Upper lobe of left lung (tissue), 4 donors: ENCODE data around the gene C20orf204.

Source experiments
- EP300 ChIP-seq, 4 donors: sonication (generic); formaldehyde crosslinking; IDR thresholded peaks; one replicate each; pipeline ENCODE4 v1.5.1; 2017; ENCODE audit warnings: antibody characterized with exemption in 4 of 4, control low read depth in 2 of 4
- POLR2A ChIP-seq, 4 donors: fragments of 450-650 bp; IDR thresholded peaks; one replicate each; pipeline ENCODE4 v1.5.1; 2016 to 2017; ENCODE audit warnings: antibody characterized with exemption in 4 of 4, mild to moderate bottlenecking in 2 of 4
- POLR2AphosphoS5 ChIP-seq, 2 donors: sonication (generic); formaldehyde crosslinking; IDR thresholded peaks; one replicate each; pipeline ENCODE4 v1.5.1; 2017; ENCODE audit warnings: antibody characterized with exemption in 2 of 2
- TF ChIP-seq, protein P1 (sequence below), 6 experiments: fragments of 450-650 bp in 4 of 6; fragments of 200-600 bp in 2 of 6; sonication (generic) in 2 of 6; IDR thresholded peaks; one replicate each; pipeline ENCODE4 v1.5.1; 2016 to 2019; ENCODE audit warnings: antibody characterized with exemption in 6 of 6

DNA sequence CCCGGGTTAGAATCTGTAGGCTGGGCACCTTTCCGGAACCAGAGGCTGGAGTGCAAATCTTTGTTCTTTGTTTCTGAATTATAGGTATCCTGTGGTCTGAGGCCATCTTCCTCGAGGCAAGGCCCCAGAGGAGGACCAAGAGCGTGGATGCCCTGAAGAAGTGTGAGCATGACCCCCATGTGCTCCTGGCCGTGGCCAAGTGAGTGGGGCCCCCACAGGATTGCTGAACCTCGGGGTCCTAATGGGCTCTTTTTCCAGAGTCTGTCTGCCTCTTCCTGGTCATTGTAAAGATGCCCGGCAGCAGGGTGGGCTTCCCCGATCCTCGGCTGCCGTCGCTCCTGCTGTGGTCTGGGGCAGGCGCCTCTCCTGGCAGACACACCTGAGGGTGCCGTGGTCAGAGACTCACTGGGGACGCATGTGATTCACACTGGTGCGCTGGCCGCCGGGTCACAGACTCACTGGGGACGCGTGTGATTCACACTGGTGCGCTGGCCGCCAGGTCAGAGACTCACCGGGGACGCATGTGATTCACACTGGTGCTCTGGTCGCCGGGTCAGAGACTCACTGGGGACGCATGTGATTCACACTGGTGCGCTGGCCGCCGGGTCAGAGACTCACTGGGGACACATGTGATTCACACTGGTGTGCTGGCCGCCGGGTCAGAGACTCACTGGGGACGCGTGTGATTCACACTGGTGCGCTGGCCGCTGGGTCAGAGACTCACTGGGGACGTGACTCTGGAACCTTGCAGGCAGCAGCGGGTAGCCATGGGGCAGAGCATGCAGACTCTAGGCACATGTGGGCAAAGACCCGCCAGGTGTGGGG, 6.5 kb upstream of the C20orf204 start:
- TF ChIP-seq, protein P1, sequence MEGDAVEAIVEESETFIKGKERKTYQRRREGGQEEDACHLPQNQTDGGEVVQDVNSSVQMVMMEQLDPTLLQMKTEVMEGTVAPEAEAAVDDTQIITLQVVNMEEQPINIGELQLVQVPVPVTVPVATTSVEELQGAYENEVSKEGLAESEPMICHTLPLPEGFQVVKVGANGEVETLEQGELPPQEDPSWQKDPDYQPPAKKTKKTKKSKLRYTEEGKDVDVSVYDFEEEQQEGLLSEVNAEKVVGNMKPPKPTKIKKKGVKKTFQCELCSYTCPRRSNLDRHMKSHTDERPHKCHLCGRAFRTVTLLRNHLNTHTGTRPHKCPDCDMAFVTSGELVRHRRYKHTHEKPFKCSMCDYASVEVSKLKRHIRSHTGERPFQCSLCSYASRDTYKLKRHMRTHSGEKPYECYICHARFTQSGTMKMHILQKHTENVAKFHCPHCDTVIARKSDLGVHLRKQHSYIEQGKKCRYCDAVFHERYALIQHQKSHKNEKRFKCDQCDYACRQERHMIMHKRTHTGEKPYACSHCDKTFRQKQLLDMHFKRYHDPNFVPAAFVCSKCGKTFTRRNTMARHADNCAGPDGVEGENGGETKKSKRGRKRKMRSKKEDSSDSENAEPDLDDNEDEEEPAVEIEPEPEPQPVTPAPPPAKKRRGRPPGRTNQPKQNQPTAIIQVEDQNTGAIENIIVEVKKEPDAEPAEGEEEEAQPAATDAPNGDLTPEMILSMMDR (IDR thresholded peaks at IDR 0.05) = no peak
- no peak for TF ChIP-seq POLR2A (IDR thresholded peaks at IDR 0.05)
- TF ChIP-seq POLR2AphosphoS5 (IDR thresholded peaks at IDR 0.05) = no peak
- no peak for TF ChIP-seq EP300 (IDR thresholded peaks at IDR 0.05)
